Right ventricle myocardium superior (tissue), 1 donor: ENCODE measurements around the gene UPF1. TPM values are rescaled to one million over a fixed set of nuclear protein-coding genes. Genes with fewer than 3 reads are reported as not detected.
A peak's percentile ranks its signal among the peaks of the same experiment; 100 is the strongest.

Experiments
- ATAC-seq: fragments of 200-7000 bp; cut with Tn5 transposase; one replicate; pipeline ENCODE4 v1.9.1; 2020; ENCODE audit warnings: mild to moderate bottlenecking; ENCODE audit not compliant: poor library complexity
- DNase-seq: peaks from one replicate; pipeline ENCODE4 v3.0.0-alpha.2; 2020
- intact Hi-C: fragments of 100-400 bp; cut with DNase I; formaldehyde crosslinking; loops from one replicate; pipeline ENCODE4 v1.11.2; 2022
- total RNA-seq: library from RNA; stranded (reverse); fragmentation: NEBNext Ultra II Directional; extraction: Animal tissue kit (Norgen Biotek cat#: 25700); gene quantifications from one replicate; pipeline ENCODE4 v1.2.1, GENCODE V29; 2021
- donor health status: DM: no; HTN: yes; CAD: no; lungs with severe emphysema.

The UPF1 gene
- total RNA-seq, 1 donor from 2014 or later: 34.2 TPM

GRCh38 chr19:18881491-18881890, 49.7 kb downstream of the UPF1 start:
- no peak for DNase-seq
- intact Hi-C loops: no loop called here
- no peak for ATAC-seq

- ATAC-seq: no peak
- DNase-seq: no peak
- intact Hi-C loops: no loop called here
Observed at GRCh38 chr19:18883526-18884304, 52.0 kb downstream of the UPF1 start.

GRCh38 chr19:18886972-18887371, 55.2 kb downstream of the UPF1 start:
- no peak for ATAC-seq
- DNase-seq: no peak
- intact Hi-C loops: no loop called here

GRCh38 chr19:18889949-18890745, 58.4 kb downstream of the UPF1 start:
- intact Hi-C loops: no loop called here
- DNase-seq: no peak
- no peak for ATAC-seq

DNA sequence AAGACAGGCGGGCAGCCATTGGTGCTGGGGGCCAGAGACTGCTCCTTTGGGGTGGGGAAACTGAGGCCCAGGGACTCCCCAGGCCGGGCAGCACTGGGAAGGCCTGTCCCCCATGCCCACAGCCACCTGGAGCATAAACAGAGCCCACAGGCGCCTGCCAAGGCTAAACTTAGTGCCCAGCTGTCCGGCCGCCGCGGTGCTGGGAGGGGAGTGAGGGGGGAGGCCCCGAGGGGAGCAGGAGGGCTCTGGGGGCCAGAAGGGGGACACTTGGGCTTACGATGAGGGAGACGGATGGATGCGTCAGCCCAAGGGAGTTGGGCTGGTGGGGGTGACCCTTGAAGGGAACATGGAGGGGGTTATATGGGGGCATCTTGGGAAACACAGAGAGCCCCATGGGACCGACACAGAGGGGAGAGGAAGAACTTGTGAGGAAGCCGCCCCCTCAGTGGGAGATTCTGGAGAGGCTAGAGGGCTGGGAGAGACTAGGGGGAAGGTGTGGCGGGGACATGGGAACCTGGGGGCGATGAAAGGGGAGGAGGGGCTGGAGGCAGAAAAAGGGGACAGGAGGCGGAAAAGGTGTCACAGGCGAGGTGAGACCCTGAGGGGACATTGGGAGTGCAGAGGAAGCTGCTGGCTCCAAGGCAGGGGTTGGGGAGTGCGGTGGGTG, 62.0 kb downstream of the UPF1 start:
- ATAC-seq: no peak

GRCh38 chr19:18894254-18895037, 62.7 kb downstream of the UPF1 start:
- intact Hi-C loops: no loop called here
- DNase-seq: peak; percentile 49
- peak; percentile 18 for ATAC-seq

More for the DNA sequence above, 62.0 kb downstream of the UPF1 start:
- no peak for DNase-seq
- intact Hi-C loops: no loop called here

DNA sequence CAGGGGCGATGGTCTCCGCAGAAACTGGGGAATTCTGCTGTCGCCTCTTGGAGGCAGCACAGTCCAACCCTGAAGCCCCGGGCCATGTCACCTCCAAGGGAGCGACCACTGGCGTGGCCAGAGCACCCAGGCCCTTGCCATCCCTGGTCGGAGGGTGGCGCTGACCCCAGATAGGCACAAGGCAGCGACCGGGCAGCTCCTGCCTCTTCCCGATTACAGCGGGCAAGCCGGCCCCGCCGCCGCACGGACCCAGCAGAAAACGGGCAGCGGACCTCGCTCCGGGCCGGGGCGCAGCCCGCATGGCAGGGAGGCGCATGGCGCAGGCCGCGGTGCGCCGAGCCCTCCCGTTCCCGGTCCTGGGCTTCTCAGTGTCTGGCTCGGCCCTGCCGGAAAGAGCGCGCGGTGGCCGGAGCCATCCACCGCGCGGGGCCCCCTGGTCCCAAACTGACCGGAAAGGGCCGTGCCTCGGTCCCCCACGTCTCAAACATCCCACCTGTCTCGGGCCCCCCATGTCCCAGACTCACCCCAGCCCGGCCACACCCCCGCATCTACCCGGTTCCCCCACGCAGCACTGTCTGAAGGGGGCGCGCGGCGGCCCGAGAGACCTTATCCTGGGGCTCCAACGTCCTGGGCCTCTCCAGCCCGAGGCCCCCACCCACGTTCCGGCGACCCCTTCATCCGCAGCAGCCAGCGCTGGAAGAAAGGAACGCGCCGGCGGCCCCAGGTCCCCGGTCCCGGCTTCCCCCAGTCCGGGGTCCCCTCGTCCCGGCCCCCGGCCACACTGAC, 63.5 kb downstream of the UPF1 start:
- intact Hi-C loops: no loop called here
- ATAC-seq: peak; percentile 45
- peak; percentile 62 for DNase-seq

- ATAC-seq: no peak
- intact Hi-C loops: no loop called here
Observed at GRCh38 chr19:18895824-18896341, 64.1 kb downstream of the UPF1 start, which contains the start of gene CERS1. CERS1 (minus strand) TSS chr19:18896158; CDS start chr19:18896072, 86 bp downstream.

DNA sequence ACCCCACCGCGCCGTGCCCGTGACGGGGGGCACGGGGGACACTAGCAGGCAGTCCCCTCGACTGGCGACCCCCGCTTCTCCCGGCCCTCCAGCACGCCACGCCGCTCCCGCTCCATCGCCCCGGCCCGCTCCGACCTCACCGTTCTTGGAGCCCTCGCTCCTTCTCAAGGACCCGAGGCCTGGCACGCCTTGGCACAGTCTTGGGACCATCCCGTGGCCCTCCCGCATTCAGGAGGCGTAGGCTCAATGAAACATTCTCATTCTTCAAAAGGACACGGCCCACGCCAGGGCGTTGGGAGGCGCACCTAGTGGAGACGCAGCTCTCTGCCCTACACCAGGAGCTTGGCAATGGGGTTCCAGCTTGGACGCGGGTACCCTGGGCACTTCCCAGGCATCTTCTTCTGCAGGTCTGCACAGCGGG, 64.7 kb downstream of the UPF1 start:
- intact Hi-C loops: no loop called here
- no peak for DNase-seq
- no peak for ATAC-seq

More at GRCh38 chr19:18895824-18896341, 64.1 kb downstream of the UPF1 start, which contains the start of gene CERS1:
- no peak for DNase-seq

GRCh38 chr19:18897094-18898029, 65.6 kb downstream of the UPF1 start:
- intact Hi-C loops: no loop called here
- no peak for DNase-seq
- no peak for ATAC-seq

GRCh38 chr19:18898081-18898606, 66.4 kb downstream of the UPF1 start:
- ATAC-seq (no peak), DNase-seq (no peak)
- intact Hi-C loops: no loop called here

- intact Hi-C loops: no loop called here
- ATAC-seq (no peak), DNase-seq (no peak)
Observed at GRCh38 chr19:18898607-18899408, 67.0 kb downstream of the UPF1 start.

DNA sequence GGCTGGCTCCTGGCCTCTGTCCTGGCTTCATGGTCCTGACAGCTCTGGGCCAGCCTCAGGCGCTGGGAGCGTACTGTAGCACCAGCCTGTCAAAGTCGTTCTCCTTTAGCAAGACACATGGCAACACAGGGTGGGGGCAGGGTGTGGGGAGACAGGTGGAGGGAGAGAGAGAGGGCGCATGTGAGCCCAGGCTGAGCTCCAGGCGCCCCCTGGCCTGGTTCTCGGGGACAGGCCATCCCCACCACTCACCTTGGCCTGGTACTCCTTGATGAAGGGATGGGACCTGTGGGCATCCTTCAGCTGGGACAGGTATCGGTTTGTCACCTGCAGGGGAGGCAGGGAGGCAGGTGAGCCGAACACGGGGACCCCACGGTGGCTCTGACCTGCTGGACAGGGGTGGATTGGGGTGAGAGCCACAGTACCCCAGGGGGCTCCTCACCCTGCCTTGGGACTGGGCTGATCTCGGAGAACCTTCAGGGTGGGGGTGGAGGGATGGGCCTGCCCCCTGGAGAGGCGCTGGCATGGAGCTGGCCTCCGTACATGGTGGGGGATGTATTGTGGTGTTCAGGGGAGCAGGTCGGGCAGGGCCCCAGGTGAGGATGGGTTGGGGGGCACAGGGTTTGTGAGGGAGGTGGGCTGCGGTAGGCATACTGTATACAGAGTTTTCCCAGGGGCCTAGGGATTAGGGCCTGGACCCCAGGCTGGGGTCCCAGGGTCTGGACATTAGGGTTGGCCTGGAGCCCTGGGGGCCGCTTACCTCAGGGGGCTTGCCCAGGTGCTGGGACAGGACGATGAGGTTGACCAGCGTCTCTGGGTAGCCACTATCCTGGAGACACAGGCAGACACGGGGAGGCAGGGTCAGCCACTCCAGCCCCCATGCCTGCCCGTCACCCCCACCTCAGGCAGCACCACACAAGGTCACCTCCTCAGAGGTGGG, 68.1 kb downstream of the UPF1 start:
- no peak for DNase-seq
- intact Hi-C loops: no loop called here
- no peak for ATAC-seq

DNA sequence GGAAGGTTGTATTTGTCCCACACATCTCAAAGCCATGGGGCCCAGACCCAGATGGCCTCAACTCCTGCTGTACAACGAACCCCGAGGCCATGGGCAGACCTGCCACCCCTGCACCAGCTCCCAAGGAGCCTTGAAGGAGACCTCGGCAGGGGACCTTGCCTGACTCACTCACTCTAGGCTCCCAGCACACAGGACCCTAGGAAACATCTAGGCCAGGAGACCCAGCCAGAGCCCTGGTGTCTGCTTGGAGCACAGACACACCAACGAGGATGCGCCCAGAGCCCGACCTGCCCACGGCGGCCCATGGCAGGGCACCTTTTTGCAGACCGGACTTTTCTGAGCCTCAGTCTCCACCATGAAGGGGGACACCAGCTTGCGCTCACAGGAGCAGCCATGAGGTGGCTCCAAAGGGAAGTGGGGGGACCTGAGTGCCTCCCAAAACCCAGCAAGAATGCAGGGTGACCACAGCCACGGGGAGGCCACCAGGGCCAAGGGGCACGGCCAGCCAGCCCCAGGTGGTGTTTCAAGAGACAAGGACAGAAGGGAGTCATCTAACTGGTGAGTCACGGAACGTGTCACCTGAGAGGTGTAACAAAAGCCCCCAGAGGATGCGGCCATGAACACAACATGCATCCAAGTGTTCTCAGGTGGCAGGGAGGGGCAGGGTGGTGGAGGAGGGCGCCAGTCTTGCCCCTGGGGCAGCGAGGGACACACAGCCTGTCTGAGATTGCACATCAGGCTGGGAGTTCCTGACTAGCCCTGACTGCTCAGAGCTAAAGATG, 69.1 kb downstream of the UPF1 start:
- ATAC-seq (no peak), DNase-seq (no peak)
- intact Hi-C loops: no loop called here
